GM19351 (cell line): ENCODE measurements around the gene DNAL1.
A peak's percentile ranks its signal among the peaks of the same experiment; 100 is the strongest.

ENCODE experiments used
- ATAC-seq: cut with Tn5 transposase; IDR thresholded peaks from one replicate; pipeline ENCODE4 v1.9.1; 2021; ENCODE audit warnings: mild to moderate bottlenecking, moderate library complexity; ENCODE audit not compliant: unreplicated experiment

DNAL1 gene

GRCh38 chr14:73741876-73742519, 97.2 kb downstream of the DNAL1 start:
- ATAC-seq = no peak

- no peak for ATAC-seq
These were observed 97.9 kb downstream of the DNAL1 start for GRCh38 chr14:73742520-73743238.

GRCh38 chr14:73743431-73743931, 98.7 kb downstream of the DNAL1 start:
- ATAC-seq = peak; percentile 59

GRCh38 chr14:73744175-73744867, 99.5 kb downstream of the DNAL1 start:
- no peak for ATAC-seq

GRCh38 chr14:73744874-73745529, 100.2 kb downstream of the DNAL1 start:
- no peak for ATAC-seq

GRCh38 chr14:73745571-73746519, 101.1 kb downstream of the DNAL1 start:
- ATAC-seq = no peak

- ATAC-seq = no peak
These were observed 102.0 kb downstream of the DNAL1 start for GRCh38 chr14:73746520-73747378.

GRCh38 chr14:73747379-73748211, 102.8 kb downstream of the DNAL1 start:
- no peak for ATAC-seq

GRCh38 chr14:73748858-73749357, 104.1 kb downstream of the DNAL1 start:
- ATAC-seq = no peak

- ATAC-seq = no peak
These were observed 105.1 kb downstream of the DNAL1 start for GRCh38 chr14:73749706-73750530.

GRCh38 chr14:73750531-73750901, 105.7 kb downstream of the DNAL1 start:
- no peak for ATAC-seq

GRCh38 chr14:73751157-73751691, 106.4 kb downstream of the DNAL1 start:
- ATAC-seq = no peak

- no peak for ATAC-seq
These were observed 107.7 kb downstream of the DNAL1 start for GRCh38 chr14:73752297-73752992.
